GM21528 (cell line): ENCODE results near the gene PCDH7.

Source experiments
- ATAC-seq: cut with Tn5 transposase; IDR thresholded peaks from one replicate; pipeline ENCODE4 v1.9.1; 2021; ENCODE audit warnings: mild to moderate bottlenecking, moderate library complexity; ENCODE audit not compliant: unreplicated experiment, low FRiP score

The PCDH7 gene

GRCh38 chr4:30720021-30720660 lies at the start of gene PCDH7:
Gene PCDH7 (plus strand): TSS chr4:30720369. CDS start chr4:30721423, 1,054 bp downstream.
- no peak for ATAC-seq

- no peak for ATAC-seq
These were observed 48.2 kb upstream of the PCDH7 start for GRCh38 chr4:30671926-30672448.

GRCh38 chr4:30696191-30696590 lies 24.0 kb upstream of the PCDH7 start:
- no peak for ATAC-seq

- ATAC-seq, result no peak
These were observed 5.6 kb upstream of the PCDH7 start for GRCh38 chr4:30714408-30715031.

GRCh38 chr4:30716158-30716557 lies 4.0 kb upstream of the PCDH7 start:
- no peak for ATAC-seq

GRCh38 chr4:30716681-30717207 lies 3.4 kb upstream of the PCDH7 start:
- no peak for ATAC-seq

- no peak for ATAC-seq
These were observed 2.8 kb upstream of the PCDH7 start for GRCh38 chr4:30717208-30718020.

GRCh38 chr4:30718021-30718542 lies 2.1 kb upstream of the PCDH7 start:
- ATAC-seq, result no peak

GRCh38 chr4:30718641-30719453 lies 1.3 kb upstream of the PCDH7 start:
- no peak for ATAC-seq

GRCh38 chr4:30719454-30720020 lies 632 bp upstream of the PCDH7 start:
- ATAC-seq, result no peak

GRCh38 chr4:30720661-30721184 lies 554 bp downstream of the PCDH7 start:
- no peak for ATAC-seq

GRCh38 chr4:30721185-30722091 lies 1.3 kb downstream of the PCDH7 start:
- ATAC-seq, result no peak

- ATAC-seq, result no peak
These were observed 1.9 kb downstream of the PCDH7 start for GRCh38 chr4:30722092-30722358.

- ATAC-seq, result no peak
These were observed 2.4 kb downstream of the PCDH7 start for GRCh38 chr4:30722359-30723200.

GRCh38 chr4:30723201-30723955 lies 3.2 kb downstream of the PCDH7 start:
- no peak for ATAC-seq

GRCh38 chr4:30724247-30724646 lies 4.1 kb downstream of the PCDH7 start:
- no peak for ATAC-seq

- no peak for ATAC-seq
These were observed 5.4 kb downstream of the PCDH7 start for GRCh38 chr4:30725562-30725961.
